Non-pigmented ciliary epithelial cell (primary cell): ENCODE measurements around the gene SEC16A.

Experiments
- DNase-seq: peaks from one replicate; pipeline ENCODE4 v3.0.0-alpha.2; 2010; ENCODE audit warnings: low read depth

Gene SEC16A

GRCh38 chr9:136399176-136400037 is 83.4 kb downstream of the SEC16A start:
- no peak for DNase-seq

DNA sequence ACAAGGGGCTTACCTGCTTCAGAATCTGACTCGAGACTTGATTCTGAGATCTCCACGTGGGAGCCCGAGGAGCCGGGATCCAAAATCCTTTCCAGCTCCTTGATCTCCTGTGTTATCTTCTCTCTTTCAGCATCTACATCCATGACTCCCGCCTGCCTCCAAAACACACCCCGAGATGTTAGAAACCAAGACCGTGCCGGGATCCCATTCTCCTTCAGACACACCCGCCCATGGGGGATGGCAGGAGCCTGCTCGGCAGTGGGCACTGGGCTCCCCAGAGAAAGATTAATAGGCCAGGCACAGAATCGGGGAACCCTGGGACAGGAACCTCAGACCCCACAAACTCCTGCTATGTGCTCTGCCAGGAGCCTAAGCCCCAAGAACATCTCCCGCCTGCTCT is 84.6 kb downstream of the SEC16A start:
- DNase-seq = no peak

- no peak for DNase-seq
These were observed 85.2 kb downstream of the SEC16A start for GRCh38 chr9:136397643-136398042.

DNA sequence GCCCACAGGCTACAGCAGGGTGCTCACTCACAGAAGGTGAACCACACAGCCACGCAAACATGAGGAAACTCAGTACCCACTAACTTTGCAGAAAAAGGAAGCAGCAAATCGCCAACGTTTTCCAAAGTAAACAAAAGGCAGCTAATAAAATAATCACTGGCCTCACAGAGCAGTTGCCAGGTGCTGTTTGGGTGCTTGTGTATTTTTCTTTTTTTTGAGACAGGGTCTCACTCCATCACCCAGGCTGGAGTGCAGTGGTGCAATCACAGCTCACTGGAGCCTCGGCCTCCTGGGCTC is 86.7 kb downstream of the SEC16A start:
- DNase-seq = no peak

DNA sequence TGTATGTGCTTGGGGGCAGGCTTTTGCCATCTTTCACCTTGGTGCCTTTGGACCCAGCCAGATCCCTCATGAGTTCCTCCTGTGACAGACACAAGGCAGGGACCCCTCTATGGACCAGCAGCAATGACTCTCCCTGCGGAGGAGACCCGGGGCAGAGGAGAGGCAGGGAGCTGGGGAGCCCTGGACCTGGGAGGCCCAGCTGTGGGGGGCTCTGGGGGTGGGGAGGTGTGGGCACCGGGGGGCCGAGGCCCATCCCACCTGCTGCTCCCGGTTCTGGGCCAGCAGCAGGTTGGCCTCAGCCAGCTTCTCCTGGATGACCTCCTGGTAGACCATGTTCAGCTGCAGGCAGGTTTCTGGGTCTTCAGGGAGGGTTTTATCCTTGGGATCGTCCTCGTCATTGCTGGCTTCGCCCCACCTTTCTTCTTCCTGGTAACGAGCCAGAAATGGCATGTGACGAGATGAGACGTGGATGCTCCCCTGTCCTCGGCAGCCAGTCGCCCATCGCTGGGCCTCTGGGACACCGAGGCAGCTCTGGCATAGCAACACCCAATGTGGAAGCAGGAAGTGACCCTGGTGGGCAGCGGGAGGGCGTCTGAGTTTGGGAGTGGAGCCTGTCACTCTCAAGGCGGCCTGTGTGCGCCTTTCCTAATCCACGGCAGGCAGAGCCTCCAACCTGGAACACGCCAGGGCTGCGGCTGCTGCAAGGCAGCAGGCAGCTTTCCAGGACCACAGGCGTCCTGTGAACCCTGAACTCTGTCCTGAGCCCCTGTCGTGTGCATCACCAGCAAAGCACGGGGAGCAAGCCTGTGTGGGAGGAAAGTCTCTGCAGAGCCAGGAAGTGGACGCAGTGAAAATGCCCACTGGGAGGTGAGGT is 87.3 kb downstream of the SEC16A start:
- DNase-seq = no peak

DNA sequence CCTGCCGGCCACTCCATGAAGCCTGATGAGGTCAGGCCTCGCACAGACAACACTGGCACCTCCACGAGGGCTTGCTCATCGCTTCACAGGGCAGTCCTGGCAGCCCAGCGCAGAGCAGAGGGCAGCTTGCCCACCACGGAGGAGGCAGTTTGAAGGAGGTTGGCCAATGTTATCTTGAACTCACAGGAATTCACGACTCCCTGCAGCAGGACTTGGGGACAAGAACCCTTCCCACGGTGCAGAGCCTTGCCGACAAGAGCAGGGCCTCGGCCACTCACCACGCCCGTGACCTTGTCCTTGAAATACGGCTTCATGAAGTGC is 87.9 kb downstream of the SEC16A start:
- DNase-seq = no peak

DNA sequence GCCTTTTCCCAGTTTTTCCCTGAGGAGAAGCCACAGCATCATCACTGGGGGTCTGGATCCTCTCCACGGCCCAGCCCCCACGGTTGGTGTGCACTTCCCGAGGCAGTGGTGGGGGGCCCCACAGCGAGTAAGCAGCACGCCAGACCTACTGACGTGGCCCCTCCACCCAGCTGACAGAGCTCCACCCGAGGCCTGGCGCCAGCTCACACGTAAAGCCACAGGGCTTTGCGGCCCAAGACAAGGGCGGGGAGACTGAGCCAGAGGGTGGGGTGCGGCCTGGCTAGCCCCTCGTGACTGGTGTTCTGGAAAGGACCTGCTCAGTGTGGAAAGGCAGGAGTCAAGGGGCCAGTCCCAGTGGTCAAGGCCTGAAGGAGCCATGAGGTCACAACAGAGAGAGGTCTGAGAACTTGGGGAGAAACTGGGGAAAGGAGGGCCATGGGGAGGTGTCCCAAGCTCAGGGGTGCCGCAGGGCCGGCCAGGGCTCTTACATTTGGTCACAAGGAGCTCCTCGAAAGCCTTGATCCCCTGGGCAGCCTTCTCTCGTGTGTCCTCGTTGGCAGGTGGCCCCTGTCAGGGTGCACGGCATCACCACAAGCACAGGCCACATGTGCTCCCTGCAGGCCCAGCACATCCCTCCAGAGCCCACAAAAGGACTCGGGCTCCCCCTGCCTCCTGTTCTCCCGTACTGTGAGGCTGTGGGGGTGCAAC is 88.4 kb downstream of the SEC16A start:
- DNase-seq = no peak

DNA sequence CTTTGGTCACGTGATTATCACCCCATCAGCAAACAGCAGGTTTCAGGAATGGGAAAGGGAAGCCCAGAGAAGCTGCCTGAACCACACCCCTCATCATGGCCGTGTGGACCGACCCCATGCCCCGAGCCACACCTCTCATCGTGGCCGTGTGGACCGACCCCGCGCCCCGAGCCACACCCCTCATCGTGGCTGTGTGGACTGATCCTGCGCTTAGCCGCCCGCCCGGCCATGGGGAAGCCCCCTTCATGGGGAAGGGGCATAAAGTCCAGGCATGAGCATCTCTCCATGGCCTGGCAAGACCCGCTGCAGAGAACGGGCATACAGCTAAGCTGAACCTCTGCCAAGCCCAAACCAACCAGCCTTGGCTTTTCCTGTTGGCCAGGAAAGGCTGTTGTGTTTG is 89.3 kb downstream of the SEC16A start:
- DNase-seq = no peak

DNA sequence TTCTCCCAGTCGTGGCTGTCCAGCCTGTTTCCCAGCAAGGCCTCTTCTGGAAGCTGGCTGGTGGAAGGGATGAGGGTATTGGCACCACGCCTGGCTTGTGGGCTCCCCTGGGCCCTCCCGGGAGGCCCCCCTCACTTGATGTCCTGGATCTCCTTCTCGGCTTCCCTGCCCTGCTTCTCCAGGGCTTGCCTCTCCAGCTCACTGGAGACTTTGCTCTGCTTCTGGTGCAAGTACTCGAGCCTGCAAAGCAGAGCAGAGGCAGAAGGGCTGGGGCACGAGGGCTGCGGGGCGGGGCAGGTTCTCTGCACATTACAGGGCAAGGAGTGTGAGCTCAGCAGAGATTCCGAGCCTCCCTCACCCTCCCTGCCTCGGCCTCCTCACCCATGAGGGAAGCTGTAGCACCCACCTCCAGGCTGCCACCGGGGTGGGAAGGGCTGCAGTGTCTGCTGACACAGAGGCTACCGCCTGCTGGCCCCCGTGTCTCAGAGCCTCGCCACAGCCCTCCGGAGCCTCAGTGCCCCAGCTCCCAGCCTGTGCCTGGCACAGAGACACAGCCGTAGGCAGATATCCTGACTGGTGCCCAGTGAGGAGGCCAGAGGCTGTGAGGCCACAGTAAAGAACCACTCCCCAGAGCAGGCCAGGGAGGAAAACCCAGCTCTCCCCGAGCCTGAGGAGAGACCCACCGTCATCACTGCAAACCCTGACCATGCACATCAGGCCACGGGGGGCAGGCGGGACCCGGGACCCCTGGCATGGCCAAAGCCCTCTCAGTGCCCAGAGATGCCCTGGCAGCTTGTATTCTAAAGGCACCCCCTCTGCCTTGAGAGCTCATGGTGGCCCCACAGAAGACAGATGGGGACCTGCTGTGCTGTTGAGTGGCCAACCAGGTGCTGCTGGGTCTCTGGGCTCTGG is 90.0 kb downstream of the SEC16A start:
- no peak for DNase-seq

GRCh38 chr9:136391737-136392537 is 90.9 kb downstream of the SEC16A start:
- DNase-seq = no peak
